Stimulated activated naive CD4-positive, alpha-beta T cell (primary cell): ENCODE data around the gene PSMD1.
"Not testable (repeated sequence)": the region's sequence is repeated elsewhere in the genome, so short reads cannot be mapped to it uniquely, and the experiment has no call there.

Experiments used
- DNase-seq, 6 experiments: peaks; one replicate each; lab custom pipeline; 2025; lab: John Stamatoyannopoulos, UW

The PSMD1 gene

GRCh38 chr2:231057590-231057989, 923 bp downstream of the PSMD1 start:
- DNase-seq = no peak

- DNase-seq = no peak
These were observed 2.3 kb downstream of the PSMD1 start for GRCh38 chr2:231058761-231059550.

- no peak for DNase-seq
These were observed 3.1 kb downstream of the PSMD1 start for GRCh38 chr2:231059756-231060155.

GRCh38 chr2:231062776-231063175, 6.1 kb downstream of the PSMD1 start:
- DNase-seq = no peak

- no peak for DNase-seq
These were observed 6.7 kb downstream of the PSMD1 start for GRCh38 chr2:231063347-231063746.

GRCh38 chr2:231065966-231066365, 9.3 kb downstream of the PSMD1 start:
- DNase-seq = no peak

- not testable (repeated sequence) for DNase-seq
These were observed 10.9 kb downstream of the PSMD1 start for GRCh38 chr2:231067531-231067930.

- no peak for DNase-seq
These were observed 12.0 kb downstream of the PSMD1 start for GRCh38 chr2:231068525-231069222.

GRCh38 chr2:231069379-231070054, 12.8 kb downstream of the PSMD1 start:
- no peak for DNase-seq

GRCh38 chr2:231084565-231084964, 27.9 kb downstream of the PSMD1 start:
- DNase-seq = no peak

GRCh38 chr2:231088754-231089153, 32.1 kb downstream of the PSMD1 start:
- no peak for DNase-seq

- DNase-seq = no peak
These were observed 37.3 kb downstream of the PSMD1 start for GRCh38 chr2:231093933-231094332.

- DNase-seq = no peak
These were observed 38.2 kb downstream of the PSMD1 start for GRCh38 chr2:231094736-231095346.

GRCh38 chr2:231099918-231100317, 43.3 kb downstream of the PSMD1 start:
- DNase-seq = no peak

GRCh38 chr2:231100321-231100720, 43.7 kb downstream of the PSMD1 start:
- DNase-seq = not testable (repeated sequence)

- no peak for DNase-seq
These were observed 44.3 kb downstream of the PSMD1 start for GRCh38 chr2:231100990-231101389.

- DNase-seq = no peak
These were observed 46.1 kb downstream of the PSMD1 start for GRCh38 chr2:231102772-231103171.

- peak; percentile 6 to 55 (median 32) for DNase-seq
These were observed 47.5 kb downstream of the PSMD1 start for GRCh38 chr2:231104115-231104713.

GRCh38 chr2:231110551-231110950, 53.9 kb downstream of the PSMD1 start:
- DNase-seq = no peak

- DNase-seq = no peak
These were observed 55.3 kb downstream of the PSMD1 start for GRCh38 chr2:231111987-231112386.

GRCh38 chr2:231113489-231113888, 56.8 kb downstream of the PSMD1 start:
- no peak for DNase-seq

GRCh38 chr2:231115651-231116050, 59.0 kb downstream of the PSMD1 start:
- DNase-seq = no peak
